Skeletal muscle cell (primary cell): ENCODE results near the gene SRSF7.
"Not testable (repeated sequence)": the region's sequence is repeated elsewhere in the genome, so short reads cannot be mapped to it uniquely, and the experiment has no call there.

Experiments used
- DNase-seq: peaks from one replicate; pipeline ENCODE4 v3.0.0-alpha.2; 2010; ENCODE audit warnings: low read depth
- H3K4me3 ChIP-seq: 2 replicates; pipeline ENCODE4 v1.5.1; 2011; ENCODE audit warnings: low read depth, mild to moderate bottlenecking, control low read depth, low read length, moderate library complexity

Gene SRSF7

DNA sequence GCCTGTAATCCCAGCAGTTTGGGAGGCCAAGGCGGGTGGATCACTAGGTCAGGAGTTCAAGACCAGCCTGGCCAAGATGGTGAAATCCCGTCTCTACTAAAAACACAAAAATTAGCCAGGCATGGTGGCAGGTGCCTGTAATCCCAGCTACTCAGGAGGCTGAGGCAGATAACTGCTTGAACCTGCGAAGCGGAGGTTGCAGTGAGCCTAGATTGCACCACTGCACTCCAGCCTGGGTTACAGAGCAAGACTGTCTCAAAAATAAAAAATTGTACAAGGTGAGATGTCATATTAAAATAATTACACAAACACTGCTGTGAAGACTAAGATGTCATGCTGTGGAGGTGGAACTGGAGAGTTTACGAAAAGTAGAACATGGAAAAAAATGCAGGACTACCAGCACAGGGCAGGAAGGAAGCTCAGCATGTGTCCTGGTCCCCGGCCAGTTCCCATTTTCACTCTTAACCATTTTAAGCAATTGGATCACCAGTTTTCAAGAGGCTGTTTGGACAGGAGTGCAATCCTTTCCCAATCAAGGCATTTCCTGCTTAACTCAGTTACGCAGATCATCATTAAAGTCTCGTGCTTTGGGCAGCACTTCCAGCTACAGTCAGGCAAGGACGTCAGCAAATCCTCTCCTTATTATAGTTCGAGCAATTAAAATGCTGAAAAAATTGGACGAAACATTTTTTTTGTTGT, 14.0 kb downstream of the SRSF7 start:
- not testable (repeated sequence) for DNase-seq, H3K4me3 ChIP-seq

DNA sequence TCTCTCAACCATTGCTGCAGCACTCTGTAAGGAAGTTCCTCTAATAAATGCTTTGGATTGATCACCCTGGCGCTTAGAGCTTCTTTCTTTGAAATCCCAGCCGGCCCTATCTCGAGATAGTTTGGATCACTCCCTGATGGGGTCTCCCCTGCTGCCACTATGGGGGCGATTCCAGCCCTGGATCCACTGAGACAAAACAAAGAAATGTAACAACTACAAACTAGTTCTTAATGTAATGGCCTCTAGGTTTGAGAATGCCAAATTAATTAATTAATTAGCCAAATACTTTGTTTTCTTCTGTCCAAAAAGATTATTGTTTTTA, 15.2 kb downstream of the SRSF7 start:
- no peak for DNase-seq
- no peak overlapping the region for H3K4me3 ChIP-seq

DNA sequence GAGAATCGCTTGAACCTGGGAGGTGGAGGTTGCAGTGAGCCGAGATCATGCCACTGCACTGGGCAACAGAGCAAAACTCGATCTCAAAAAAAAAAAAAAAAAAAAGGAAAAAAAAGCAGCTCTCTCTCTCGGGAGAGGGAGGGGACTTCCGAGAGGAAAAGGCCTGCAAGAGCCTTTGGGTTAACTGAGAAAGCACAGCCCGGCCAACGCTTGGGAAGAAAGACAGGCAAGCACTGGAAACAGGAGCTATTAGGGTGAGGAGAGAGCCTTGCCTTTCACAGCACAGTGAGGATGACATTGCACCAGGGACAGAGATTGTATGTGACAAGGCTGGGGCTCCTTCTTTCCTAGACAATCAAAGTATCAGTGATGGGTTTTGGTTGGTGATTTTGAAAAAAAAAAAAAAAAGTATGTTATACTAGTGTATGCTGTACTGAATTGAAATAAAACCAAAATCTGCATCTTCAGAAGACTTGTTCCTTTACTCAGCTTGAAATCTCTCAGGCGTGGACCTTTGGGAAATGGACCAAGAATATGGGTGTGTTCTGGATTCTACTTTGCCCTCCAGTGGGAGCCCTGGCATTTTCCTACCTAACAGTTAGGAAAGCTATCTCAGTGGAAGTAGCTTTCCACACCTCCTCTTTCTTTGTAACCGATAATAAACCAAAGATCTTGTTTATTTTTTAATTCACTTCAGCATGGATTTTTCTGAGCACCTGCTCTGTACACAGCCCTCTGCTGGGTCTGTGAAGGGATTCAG, 16.7 kb downstream of the SRSF7 start:
- H3K4me3 ChIP-seq = no peak overlapping the region
- DNase-seq = no peak

DNA sequence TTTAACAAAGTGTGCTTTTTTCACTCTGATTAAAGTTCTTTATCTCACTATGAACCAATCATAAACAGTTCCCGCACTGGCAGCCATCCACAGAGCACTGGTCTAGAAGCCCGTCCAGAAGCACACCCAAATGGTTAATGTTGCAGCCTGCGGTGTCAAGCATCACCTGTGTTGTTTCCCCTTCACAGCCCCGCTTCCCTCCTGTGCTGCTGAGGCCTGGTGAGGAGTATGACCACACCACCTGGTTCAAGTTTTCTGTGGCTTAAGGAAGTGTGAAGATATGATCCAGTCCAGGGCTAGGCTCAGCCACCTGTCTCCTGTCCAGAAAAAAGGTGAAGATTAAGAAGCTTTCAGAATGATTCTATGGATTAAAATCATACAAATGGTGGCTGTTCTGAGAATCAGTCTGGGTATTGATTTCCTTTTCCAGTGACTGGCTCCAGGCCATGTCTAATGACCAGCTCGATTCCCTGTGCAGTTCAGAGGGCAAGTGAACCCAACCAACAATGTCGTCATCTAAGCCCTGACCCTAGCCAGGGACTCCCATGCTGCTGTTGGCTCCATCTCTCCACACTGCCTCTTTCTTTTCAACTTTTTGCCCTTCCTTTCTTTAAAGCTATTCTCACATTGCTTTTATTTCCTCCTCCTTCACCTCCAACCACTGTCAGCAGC, 17.7 kb downstream of the SRSF7 start:
- DNase-seq = no peak

DNA sequence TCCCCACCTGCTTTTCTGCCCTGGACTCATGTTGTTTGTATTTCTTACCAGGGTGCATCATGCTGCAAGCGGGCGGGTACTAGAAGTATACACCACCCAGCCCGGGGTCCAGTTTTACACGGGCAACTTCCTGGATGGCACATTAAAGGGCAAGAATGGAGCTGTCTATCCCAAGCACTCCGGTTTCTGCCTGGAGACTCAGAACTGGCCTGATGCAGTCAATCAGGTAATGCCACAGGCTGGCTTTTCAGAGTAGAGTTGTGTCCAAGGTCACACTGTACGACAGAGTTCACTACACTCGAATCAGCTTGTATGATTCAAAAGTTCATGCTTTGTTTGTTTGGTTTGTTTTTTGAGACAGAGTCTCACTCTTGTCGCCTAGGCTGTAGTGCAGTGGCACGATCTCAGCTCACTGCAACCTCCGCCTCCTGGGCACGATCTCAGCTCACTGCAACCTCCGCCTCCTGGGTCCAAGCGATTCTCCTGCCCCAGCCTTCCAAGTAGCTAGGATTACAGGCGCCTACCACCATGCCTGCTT, 19.4 kb downstream of the SRSF7 start:
- DNase-seq = no peak
- H3K4me3 ChIP-seq = no peak overlapping the region

More for the DNA sequence above, 17.7 kb downstream of the SRSF7 start:
- no peak overlapping the region for H3K4me3 ChIP-seq

DNA sequence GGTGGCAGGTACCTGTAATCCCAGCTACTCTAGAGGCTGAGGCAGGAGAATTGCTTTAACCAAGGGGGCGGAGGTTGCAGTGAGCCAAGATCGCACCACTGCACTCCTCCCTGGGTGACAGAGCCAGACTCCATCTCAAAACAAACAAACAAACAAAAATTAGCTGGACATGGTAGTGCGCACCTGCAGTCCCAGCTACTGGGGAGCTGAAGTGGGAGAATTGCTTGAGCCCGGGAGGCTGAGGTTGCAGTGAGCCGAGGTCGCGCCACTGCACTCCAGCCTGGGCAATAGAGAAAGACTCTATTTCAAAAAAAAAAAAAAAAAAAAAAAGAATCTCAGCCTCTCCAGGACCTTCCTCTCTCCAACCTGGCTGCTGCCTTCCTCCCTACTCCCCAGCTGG, 20.1 kb downstream of the SRSF7 start:
- no peak for DNase-seq
- H3K4me3 ChIP-seq = no peak overlapping the region

DNA sequence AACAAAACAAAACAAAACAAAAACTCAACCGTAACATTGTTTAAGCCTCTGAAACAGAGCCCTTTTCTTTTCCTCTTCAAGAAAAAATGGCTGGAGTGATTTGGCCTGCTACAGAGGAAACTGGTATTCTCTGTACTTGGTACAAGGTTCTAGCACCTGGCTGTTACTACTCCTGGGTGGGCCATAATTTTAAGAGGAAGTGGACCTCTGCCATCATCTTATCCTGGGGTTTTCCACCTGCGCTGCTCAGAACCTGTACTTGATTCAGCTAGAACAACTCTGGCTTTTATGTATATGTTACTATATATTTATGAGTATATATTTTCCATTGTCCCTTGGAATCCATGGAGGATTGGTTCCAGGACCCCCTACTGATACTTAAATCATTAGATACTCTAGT, 22.5 kb downstream of the SRSF7 start:
- no peak for DNase-seq
- H3K4me3 ChIP-seq = no peak overlapping the region

DNA sequence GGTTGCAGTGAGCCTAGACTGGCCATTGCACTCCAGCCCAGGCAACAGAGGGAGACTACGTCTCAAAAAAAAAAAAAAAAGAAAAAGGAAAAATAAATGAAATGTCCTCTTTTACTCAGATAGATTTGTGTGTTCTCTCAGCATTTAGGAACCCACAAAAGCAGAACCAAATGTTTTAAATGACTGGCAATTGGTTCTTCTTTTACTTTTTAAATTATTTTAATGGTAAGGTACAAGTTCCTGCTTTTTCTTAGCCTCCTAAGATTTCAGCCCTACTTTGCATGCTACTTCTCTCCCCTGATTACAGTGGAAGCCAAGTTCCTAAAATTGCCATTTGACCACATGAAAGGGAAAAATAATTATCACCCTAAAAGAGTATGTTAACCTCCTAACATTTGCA, 23.5 kb downstream of the SRSF7 start:
- no peak for DNase-seq
- no peak overlapping the region for H3K4me3 ChIP-seq

DNA sequence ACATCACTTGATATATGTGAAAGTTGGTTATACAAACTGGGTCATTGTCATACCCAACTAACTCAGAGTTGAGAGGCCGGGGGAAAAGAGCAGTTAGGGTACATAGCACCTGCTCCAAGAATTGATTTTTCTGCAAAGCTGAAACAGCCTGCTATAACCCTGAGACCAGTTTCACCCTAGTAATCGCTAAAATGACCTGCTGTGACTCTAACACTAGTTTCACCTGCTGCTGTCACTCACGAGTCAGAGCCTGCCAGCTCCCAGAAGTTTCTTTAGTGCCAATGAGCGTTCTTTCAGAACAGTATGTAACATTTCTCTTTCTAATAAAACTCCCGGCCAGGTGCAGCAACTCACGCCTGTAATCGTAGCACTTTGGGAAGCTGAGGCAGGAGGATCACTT, 28.0 kb downstream of the SRSF7 start:
- no peak overlapping the region for H3K4me3 ChIP-seq
- peak; percentile 17 for DNase-seq

DNA sequence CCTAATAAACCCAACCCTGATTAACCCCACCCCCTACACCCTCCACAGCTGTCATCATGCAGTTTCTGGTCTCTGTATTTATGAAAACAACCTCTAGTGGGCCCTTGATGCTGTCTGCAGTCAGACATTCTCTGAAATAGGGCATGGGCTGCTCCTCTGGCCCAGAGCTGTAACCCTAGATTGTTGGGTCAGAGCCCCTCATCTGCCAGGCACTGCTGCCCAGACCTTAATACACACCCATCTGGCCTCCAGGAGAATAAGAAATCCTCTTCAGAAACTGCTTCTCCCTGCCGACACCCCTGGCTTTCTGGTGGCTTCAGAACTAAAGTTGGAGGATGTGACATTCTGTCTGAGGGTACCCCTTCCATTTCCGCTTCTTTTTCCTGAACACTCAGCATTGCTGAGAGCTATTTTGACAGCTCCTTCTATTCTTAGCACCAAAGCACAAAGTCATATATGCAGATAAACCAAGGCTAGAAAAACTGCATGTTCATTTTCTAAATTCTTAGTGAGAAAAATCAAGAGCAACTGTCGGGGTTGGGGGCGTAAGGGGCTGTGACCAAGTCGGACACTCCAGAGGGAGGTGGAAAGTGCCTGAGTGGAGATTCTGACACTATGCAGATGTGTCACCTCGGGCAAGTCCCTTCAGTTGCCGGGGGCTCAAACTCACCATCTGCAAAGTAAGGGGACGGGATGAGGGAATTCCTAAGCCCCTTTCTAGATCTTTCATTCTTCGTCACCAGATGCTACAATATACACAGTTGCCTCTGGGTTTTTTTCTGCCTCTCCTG, 28.7 kb downstream of the SRSF7 start:
- no peak overlapping the region for H3K4me3 ChIP-seq
- no peak for DNase-seq

DNA sequence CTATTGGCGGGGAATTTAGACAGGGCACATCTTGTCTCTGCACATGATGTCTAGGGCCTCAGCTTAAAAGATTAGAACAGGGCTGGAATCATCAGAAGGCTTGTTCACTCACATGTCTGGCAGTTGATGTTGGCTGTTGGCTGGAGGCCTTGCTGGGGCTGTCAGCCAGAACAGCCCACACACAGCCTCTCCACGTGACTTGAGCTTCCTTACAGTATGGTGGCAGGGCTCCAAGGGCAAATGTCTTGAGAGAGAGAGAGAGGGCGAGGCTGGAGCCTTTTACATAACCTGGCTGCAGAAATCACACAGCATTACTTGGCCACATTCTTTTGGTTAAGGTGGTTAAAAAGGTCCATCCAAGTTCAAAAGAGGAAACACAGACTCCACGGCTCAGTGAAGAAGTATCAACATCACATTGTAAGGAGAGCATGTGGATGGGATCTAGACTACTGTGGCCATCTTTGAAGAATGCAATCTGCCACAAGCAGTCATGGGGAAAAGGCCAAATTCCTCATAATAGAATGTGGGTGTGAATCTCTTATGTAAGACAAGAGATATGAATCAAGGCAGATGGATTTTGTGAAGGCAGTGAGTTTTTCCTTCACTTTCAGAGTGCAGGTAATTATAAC, 30.4 kb downstream of the SRSF7 start:
- no peak overlapping the region for H3K4me3 ChIP-seq
- peak; percentile 90 for DNase-seq

DNA sequence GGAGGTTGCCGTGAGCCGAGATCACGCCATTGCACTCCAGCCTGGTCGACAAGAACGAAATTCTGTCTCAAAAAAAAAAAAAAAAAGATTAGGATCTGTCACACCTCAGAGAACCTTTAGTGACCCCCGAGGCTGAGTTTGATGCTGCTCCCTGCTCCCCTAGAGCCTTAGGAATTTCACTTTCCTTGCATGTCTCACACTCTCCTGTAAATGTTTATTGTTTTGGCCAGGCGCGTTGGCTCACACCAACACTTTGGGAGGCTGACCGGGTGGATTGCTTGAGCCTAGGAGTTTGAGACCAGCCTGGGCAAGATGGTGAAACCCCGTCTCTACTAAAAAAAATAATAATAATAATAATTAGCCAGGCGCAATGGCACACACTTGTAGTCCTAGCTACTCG, 31.5 kb downstream of the SRSF7 start:
- DNase-seq = no peak
- no peak overlapping the region for H3K4me3 ChIP-seq

DNA sequence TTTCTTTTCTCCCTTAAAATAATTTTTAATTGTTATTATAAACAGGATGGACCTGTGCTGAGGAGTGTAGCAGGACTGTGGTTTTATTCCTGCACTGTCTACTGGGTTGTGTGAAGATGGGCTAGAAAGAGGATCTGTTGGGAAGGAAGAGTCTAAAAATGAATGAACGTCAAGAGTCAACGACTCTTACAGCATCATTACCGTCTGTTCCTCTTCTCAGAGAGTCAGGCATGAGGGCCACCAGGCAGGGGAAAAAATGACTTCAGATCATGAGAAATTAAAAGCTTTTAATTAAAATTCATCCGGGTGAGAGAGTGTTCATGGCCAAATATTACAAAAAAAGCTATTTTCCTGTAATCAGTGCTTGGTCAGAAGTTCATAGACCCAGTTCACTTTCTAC, 32.6 kb downstream of the SRSF7 start:
- no peak overlapping the region for H3K4me3 ChIP-seq
- DNase-seq = no peak

DNA sequence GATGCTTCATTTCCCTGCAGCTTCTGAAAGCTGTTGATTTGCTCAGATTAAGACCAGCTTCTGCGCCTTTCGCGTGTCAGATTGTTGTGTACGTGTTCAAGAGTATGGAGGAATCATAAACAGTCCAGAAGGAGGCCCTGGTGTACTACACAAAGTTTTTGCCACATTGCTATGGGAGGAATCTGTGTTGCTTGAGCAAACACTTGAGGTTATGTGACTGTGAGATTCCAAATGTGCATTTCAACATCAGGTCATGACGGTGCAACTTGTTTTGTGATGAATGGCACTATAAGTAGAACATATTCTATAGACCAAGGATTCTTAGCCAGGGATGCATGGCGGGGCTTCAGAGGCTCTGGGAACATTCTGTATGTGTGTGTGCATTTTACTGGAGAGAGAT, 35.0 kb downstream of the SRSF7 start:
- DNase-seq = peak; percentile 92
- no peak overlapping the region for H3K4me3 ChIP-seq

DNA sequence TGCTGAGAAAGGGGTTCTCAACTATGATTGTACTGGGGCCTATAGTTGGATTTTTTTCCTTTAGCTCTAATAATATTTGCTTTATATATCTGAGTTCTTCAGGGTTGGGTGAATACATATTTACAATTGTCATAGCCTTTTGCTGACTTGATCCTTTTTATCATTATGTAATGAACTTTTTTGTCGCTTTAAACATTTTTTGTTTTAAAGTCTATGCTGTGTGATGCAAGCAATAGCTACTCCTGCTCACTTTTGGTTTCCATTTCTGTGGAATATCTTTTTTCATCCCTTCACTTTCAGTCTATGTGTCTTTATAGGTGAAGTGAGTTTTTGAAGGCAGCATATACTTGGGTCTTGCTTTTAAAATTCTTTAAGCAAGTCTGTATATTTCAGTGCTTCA, 36.2 kb downstream of the SRSF7 start:
- H3K4me3 ChIP-seq, DNase-seq: not testable (repeated sequence)

DNA sequence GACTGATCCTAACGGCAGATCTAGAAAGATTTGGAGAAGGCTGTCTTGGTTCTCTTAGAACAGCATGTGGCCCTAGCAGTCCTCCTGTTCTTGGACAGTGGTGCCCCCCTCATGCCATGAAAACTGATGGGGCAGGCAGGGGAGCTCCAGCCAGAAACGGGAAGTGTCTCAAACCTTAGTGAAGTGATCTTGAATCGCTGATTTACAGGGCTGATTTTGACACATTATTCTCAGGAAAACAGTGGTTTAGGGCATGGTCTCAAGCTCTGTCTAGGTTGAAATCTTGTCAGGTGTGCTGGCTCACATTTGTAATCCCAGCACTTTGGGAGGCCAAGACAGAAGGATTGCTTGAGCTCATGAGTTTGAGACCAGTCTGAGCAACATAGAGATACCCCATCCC, 37.8 kb downstream of the SRSF7 start:
- no peak overlapping the region for H3K4me3 ChIP-seq
- DNase-seq = no peak

DNA sequence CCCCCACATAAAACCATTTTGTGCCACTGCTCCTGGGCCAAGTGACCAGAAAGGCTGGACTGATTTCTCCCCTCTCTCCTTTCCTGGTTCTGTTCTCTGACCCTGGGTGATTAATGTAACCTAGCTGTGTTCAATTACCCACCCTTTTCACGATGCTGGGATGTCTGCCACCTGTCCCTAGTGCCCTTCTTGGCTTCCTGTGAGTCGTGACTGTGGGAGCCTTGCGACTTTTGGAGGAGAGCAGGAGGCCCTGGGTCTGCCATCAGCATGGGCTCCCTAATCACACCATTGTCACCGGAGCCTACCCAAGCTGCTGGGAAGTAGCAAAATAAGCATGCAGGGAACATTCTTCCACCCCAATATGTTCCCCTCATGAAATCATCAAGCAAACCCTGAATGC, 38.3 kb downstream of the SRSF7 start:
- DNase-seq = no peak
- no peak overlapping the region for H3K4me3 ChIP-seq

DNA sequence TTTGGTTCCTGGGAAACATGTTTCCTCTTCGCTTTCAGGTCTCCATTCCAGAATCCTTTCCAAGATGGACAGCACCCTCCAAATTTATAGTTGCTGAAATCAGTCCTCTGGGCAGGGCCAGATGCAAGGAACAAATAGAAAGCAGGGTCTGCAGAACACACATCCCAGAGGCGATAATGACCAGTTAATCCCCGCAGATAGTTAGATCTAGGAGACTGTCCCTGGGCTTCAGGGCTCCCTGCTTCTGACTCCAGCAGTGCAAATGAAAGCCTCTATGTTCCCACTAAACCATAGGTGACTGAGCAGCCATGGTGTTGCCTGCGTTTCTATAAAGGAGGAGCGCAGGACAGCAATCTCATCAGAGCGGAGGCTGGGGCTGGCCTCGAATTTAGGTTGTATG, 38.7 kb downstream of the SRSF7 start:
- DNase-seq = no peak
- no peak overlapping the region for H3K4me3 ChIP-seq

DNA sequence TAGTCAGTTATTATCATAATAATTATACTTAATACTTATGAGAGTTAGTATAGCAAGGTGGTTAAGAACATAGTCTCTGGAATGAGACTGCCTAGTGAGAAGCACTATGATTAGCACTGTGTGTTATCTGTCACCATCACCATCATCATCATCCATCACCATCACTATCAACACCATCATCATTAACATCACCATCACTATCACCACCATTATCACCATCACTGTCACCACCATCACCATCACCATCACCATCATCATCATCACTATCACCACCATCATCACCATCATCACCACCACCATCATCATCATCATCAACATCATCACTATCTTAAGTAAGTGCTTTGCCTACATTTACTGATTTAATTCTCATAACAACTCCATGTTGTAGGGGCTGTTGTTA, 39.6 kb downstream of the SRSF7 start:
- DNase-seq = no peak

More for the DNA sequence above, 39.6 kb downstream of the SRSF7 start:
- H3K4me3 ChIP-seq = no peak overlapping the region
